ENCODE results near the gene CRHR1.

The CRHR1 gene

GRCh38 chr17:45867171-45867570 is 83.1 kb downstream of the CRHR1 start:
- DNase-seq (ENCODE audit: low read depth in 3 of 3), result no peak

- DNase-seq (ENCODE audit: low read depth in 3 of 3), result no peak
Measured at GRCh38 chr17:45867702-45868101, 83.6 kb downstream of the CRHR1 start.

GRCh38 chr17:45868276-45868675 is 84.2 kb downstream of the CRHR1 start:
- no peak for DNase-seq (ENCODE audit: low read depth in 3 of 3)

- no peak for DNase-seq (ENCODE audit: low read depth in 3 of 3)
Measured at GRCh38 chr17:45869676-45870341, 85.7 kb downstream of the CRHR1 start.

GRCh38 chr17:45870342-45870974 is 86.3 kb downstream of the CRHR1 start:
- no peak for DNase-seq (ENCODE audit: low read depth in 3 of 3)

- DNase-seq (ENCODE audit: low read depth in 3 of 3), result no peak
Measured at GRCh38 chr17:45871718-45872117, 87.6 kb downstream of the CRHR1 start.

GRCh38 chr17:45873728-45874127 is 89.6 kb downstream of the CRHR1 start:
- no peak for DNase-seq (ENCODE audit: low read depth in 3 of 3)

- DNase-seq (ENCODE audit: low read depth in 3 of 3), result no peak
Measured at GRCh38 chr17:45874151-45874550, 90.0 kb downstream of the CRHR1 start.

GRCh38 chr17:45876539-45876938 is 92.4 kb downstream of the CRHR1 start:
- no peak for DNase-seq (ENCODE audit: low read depth in 3 of 3)

- no peak for DNase-seq (ENCODE audit: low read depth in 3 of 3)
Measured at GRCh38 chr17:45877467-45877866, 93.3 kb downstream of the CRHR1 start.

GRCh38 chr17:45883063-45883462 is 98.9 kb downstream of the CRHR1 start:
- no peak for DNase-seq (ENCODE audit: low read depth in 3 of 3)

Data from stimulated activated CD4-positive, alpha-beta T cell treated with anti-CD3 and anti-CD28 coated beads, TNF-alpha, amount 100 ng/mL, for 4 hours (primary cell).